Stimulated activated CD8-positive, alpha-beta memory T cell treated with anti-CD3 and anti-CD28 coated beads, Interleukin-12 subunit alpha, Interleukin-12 subunit beta, amount 100 ng/mL, for 1 hour (primary cell): ENCODE results near the gene PDE6A.
"Not testable (repeated sequence)": the region's sequence is repeated elsewhere in the genome, so short reads cannot be mapped to it uniquely, and the experiment has no call there.

Experiments used
- DNase-seq: peaks from one replicate; pipeline ENCODE4 v3.0.0-alpha.2; 2020; ENCODE audit warnings: low read depth

Gene PDE6A

GRCh38 chr5:149953436-149954121 lies 9.0 kb upstream of the PDE6A start:
- DNase-seq: no peak

GRCh38 chr5:149951138-149951749 lies 6.7 kb upstream of the PDE6A start:
- no peak for DNase-seq

GRCh38 chr5:149948993-149949392 lies 4.4 kb upstream of the PDE6A start:
- DNase-seq: no peak

- no peak for DNase-seq
Measured at GRCh38 chr5:149946118-149946517, 1.5 kb upstream of the PDE6A start.

GRCh38 chr5:149943177-149943949 lies 1.2 kb downstream of the PDE6A start:
- not testable (repeated sequence) for DNase-seq

GRCh38 chr5:149942741-149943169 lies 1.8 kb downstream of the PDE6A start:
- not testable (repeated sequence) for DNase-seq

GRCh38 chr5:149942199-149942598 lies 2.4 kb downstream of the PDE6A start:
- DNase-seq: no peak

GRCh38 chr5:149941795-149942194 lies 2.8 kb downstream of the PDE6A start:
- no peak for DNase-seq

GRCh38 chr5:149940941-149941644 lies 3.5 kb downstream of the PDE6A start:
- DNase-seq: no peak

- no peak for DNase-seq
Measured at GRCh38 chr5:149940077-149940574, 4.5 kb downstream of the PDE6A start.

- no peak for DNase-seq
Measured at GRCh38 chr5:149939546-149939945, 5.0 kb downstream of the PDE6A start.

- DNase-seq: no peak
Measured at GRCh38 chr5:149938791-149939358, 5.7 kb downstream of the PDE6A start.

- DNase-seq: no peak
Measured at GRCh38 chr5:149938279-149938678, 6.3 kb downstream of the PDE6A start.

GRCh38 chr5:149937610-149938009 lies 7.0 kb downstream of the PDE6A start:
- no peak for DNase-seq

- no peak for DNase-seq
Measured at GRCh38 chr5:149936700-149937091, 7.9 kb downstream of the PDE6A start.

- no peak for DNase-seq
Measured at GRCh38 chr5:149936044-149936699, 8.4 kb downstream of the PDE6A start.

GRCh38 chr5:149935431-149935901 lies 9.1 kb downstream of the PDE6A start:
- DNase-seq: no peak

GRCh38 chr5:149932445-149933350 lies 11.9 kb downstream of the PDE6A start:
- DNase-seq: no peak

- DNase-seq: no peak
Measured at GRCh38 chr5:149931992-149932436, 12.6 kb downstream of the PDE6A start.
